ENCODE data around the gene HACL1. TPM values are rescaled to one million over a fixed set of nuclear protein-coding genes. Genes with fewer than 3 reads are reported as not detected.
A peak's percentile ranks its signal among the peaks of the same experiment; 100 is the strongest.

The HACL1 gene
- total RNA-seq, 2 experiments from 2014 or later, result 25.3 to 26.5 TPM

- intact Hi-C loops (cut with micrococcal nuclease), result loop anchor here (1.0 to 5.0 kb wide), 6 partner anchors 11 to 274 kb away; partner anchors contain the start of gene ANKRD28
- DNase-seq, result peak; percentile 74
- no peaks in the 10 kb centered on the region for H3K27me3 Mint-ChIP-seq (ENCODE audit: low read depth)
- no peaks in the 10 kb centered on the region for H3K9me3 Mint-ChIP-seq
- CTCF ChIA-PET, result interaction anchor here (0.6 to 1.8 kb wide), 3 partner anchors 9 to 213 kb away, joined by 3 to 4 read pairs (median 3); no protein-coding TSS in a partner anchor
- no peaks in the 10 kb centered on the region for H3K36me3 Mint-ChIP-seq (ENCODE audit: low read depth)
- H3K27ac Mint-ChIP-seq, result peak overlapping the region; percentile 69
- H3K4me3 Mint-ChIP-seq, result no peak overlapping the region
- peaks cover 52% of the 10 kb centered on the region for H3K4me1 Mint-ChIP-seq (ENCODE audit: low read depth)
Observed at GRCh38 chr3:15636028-15636709, 34.8 kb upstream of the HACL1 start.

DNA sequence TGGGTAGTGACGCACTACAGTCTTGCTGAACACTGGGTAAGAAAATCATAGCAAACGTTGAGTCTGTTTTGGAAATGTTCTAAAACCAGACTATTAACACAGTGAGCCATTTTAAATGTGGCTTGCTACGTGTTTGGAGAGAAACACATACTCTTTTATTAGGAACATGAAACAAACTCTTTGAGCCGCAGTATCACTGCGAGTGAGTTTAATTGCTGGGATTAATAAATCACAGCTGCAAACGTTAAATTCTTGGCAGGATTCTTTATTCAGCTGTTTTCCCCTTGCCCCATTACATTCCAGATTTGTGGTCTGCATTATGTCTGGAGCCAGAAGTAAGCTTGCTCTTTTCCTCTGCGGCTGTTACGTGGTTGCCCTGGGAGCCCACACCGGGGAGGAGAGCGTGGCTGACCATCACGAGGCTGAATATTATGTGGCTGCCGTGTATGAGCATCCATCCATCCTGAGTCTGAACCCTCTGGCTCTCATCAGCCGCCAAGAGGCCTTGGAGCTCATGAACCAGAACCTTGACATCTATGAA lies 33.8 kb upstream of the HACL1 start:
- Mint-ChIP-seq H3K27me3 (ENCODE audit: low read depth) (no peaks in the 10 kb centered on the region), H3K4me1 (ENCODE audit: low read depth) (peaks cover 61% of the 10 kb centered on the region), H3K27ac (no peak overlapping the region), H3K9me3 (no peaks in the 10 kb centered on the region), H3K36me3 (ENCODE audit: low read depth) (no peaks in the 10 kb centered on the region), H3K4me3 (no peak overlapping the region)
- intact Hi-C loops (cut with micrococcal nuclease), result loop anchor here (5.0 kb wide), 1 partner anchor 273 kb away; no protein-coding TSS in a partner anchor
- no peak for DNase-seq
- CTCF ChIA-PET, result interaction anchor here (1.6 to 2.1 kb wide), 3 partner anchors 8 to 55 kb away, joined by 3 to 5 read pairs (median 4); no protein-coding TSS in a partner anchor

DNA sequence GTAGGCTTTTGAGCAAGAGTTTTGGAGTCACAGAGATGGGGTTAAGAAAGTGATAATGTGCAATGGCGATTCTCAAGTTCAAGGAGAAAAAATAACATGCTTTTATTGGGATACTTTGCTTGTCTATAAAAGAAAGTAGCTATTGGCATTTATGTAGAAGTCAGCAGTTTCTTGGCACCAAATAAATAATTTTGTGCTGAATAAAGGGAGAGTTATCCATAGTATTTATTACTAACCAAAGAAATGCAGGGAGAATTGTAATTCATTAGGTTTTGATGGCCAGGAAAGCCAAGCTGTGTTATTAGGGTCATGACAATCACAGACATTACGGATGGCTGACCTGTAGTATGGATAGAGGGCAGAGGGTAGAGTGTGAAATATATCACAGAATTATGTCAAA lies 33.3 kb upstream of the HACL1 start:
- intact Hi-C loops (cut with micrococcal nuclease), result loop anchor here (5.0 kb wide), 3 partner anchors 272 to 543 kb away; no protein-coding TSS in a partner anchor
- Mint-ChIP-seq H3K36me3 (ENCODE audit: low read depth) (no peaks in the 10 kb centered on the region), H3K4me1 (ENCODE audit: low read depth) (peaks cover 65% of the 10 kb centered on the region), H3K27me3 (ENCODE audit: low read depth) (no peaks in the 10 kb centered on the region), H3K4me3 (no peak overlapping the region), H3K9me3 (no peaks in the 10 kb centered on the region), H3K27ac (no peak overlapping the region)
- DNase-seq, result no peak
- CTCF ChIA-PET, result interaction anchor here (0.6 to 2.1 kb wide), 6 partner anchors 8 to 178 kb away, joined by 3 to 6 read pairs (median 4); no protein-coding TSS in a partner anchor

GRCh38 chr3:15633766-15634598 lies 32.6 kb upstream of the HACL1 start:
- DNase-seq, result no peak
- CTCF ChIA-PET, result interaction anchor here (0.6 to 2.1 kb wide), 6 partner anchors 13 to 179 kb away, joined by 3 to 6 read pairs (median 4); no protein-coding TSS in a partner anchor
- Mint-ChIP-seq H3K9me3 (no peaks in the 10 kb centered on the region), H3K4me3 (no peak overlapping the region), H3K27me3 (ENCODE audit: low read depth) (no peaks in the 10 kb centered on the region), H3K4me1 (ENCODE audit: low read depth) (peaks cover 70% of the 10 kb centered on the region), H3K27ac (no peak overlapping the region), H3K36me3 (ENCODE audit: low read depth) (no peaks in the 10 kb centered on the region)
- intact Hi-C loops (cut with micrococcal nuclease), result loop anchor here (5.0 kb wide), 2 partner anchors 318 to 543 kb away; no protein-coding TSS in a partner anchor

DNA sequence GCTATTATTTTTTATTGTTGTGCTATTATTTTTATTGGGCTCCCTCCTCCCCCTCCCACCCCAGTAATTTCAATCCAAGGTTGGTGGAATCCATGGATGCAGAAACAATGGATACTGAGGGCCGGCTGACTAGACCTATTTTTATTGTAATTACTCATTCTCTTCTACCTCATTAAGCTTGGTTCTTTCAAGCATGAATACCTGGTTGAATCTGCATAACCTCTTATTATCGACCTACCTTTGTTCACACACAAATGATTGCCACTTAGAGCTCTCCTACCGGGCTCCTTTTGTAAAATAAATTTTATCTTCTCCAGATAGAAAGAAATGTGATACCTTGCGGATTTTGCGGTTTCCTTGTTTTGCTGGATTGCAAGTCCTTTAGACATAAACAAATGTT lies 31.8 kb upstream of the HACL1 start:
- peaks cover 62% of the 10 kb centered on the region for H3K4me1 Mint-ChIP-seq (ENCODE audit: low read depth)
- no peak for DNase-seq
- H3K9me3 Mint-ChIP-seq, result no peaks in the 10 kb centered on the region
- H3K27ac Mint-ChIP-seq, result no peak overlapping the region
- intact Hi-C loops (cut with micrococcal nuclease), result loop anchor here (5.0 kb wide), 2 partner anchors 319 to 544 kb away; no protein-coding TSS in a partner anchor
- no peaks in the 10 kb centered on the region for H3K27me3 Mint-ChIP-seq (ENCODE audit: low read depth)
- H3K4me3 Mint-ChIP-seq, result no peak overlapping the region
- CTCF ChIA-PET, result interaction anchor here (0.6 to 2.1 kb wide), 4 partner anchors 14 to 179 kb away, joined by 3 to 6 read pairs (median 5); no protein-coding TSS in a partner anchor
- H3K36me3 Mint-ChIP-seq (ENCODE audit: low read depth), result no peaks in the 10 kb centered on the region

DNA sequence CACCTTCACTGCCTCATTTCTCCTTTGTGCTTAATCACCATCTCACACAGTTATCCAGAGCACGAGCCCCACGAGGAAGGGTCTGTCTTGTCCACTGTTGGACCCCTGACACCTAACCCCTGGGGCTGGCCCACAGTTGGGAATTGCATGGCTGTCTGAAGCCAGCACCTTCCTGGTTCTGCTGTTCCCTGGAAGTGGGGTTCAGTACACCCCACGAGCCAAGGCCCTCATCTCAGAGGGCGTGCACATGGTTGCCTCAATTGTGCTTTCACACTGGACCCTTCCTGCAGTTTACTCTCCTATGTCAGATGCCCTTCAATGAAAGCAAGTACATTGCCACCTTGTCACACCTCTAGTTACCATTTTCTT lies 30.8 kb upstream of the HACL1 start:
- no peaks in the 10 kb centered on the region for H3K9me3 Mint-ChIP-seq
- intact Hi-C loops (cut with micrococcal nuclease), result loop anchor here (5.0 kb wide), 2 partner anchors 320 to 545 kb away; no protein-coding TSS in a partner anchor
- no peaks in the 10 kb centered on the region for H3K27me3 Mint-ChIP-seq (ENCODE audit: low read depth)
- no peak overlapping the region for H3K27ac Mint-ChIP-seq
- peaks cover 53% of the 10 kb centered on the region for H3K4me1 Mint-ChIP-seq (ENCODE audit: low read depth)
- no peak for DNase-seq
- H3K4me3 Mint-ChIP-seq, result no peak overlapping the region
- CTCF ChIA-PET, result no interaction called here
- H3K36me3 Mint-ChIP-seq (ENCODE audit: low read depth), result no peaks in the 10 kb centered on the region

DNA sequence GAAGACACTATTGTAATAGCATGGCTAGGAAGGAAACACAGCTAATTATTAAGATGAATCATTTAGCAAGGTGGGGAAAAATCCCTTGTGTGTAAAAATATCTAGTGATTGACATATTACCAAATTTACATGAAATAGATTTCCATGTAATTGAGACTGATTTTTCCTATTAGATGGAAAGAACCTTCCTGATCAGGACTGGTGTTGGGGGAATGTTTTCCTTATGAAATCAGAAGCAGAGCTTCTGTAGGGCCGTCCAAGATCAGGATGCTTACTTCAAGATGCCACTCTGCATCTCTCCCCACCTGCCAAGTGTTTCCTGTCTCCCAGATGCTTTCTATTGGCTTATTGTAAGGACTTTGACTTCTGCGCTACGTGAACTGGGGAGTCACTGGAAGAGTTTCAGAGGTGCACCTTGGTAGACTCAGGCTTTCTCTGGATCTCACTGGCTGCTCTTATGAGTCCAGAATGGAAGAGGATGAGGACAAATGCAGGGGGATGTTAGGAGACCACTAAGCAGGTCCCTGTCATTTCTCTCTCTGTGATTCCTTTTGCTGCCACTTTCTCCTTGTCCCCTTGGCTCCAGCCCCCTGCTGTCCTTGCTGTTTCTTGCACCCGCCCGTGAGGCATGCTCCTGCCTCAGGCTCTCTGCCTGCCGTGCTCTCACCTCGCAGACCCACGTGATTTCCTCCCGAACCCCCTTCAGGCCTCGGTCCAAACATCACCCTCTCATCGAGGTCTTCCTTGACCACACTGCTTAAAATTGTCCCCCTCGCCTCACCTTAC lies 30.2 kb upstream of the HACL1 start:
- intact Hi-C loops (cut with micrococcal nuclease), result loop anchor here (2.0 to 5.0 kb wide), 4 partner anchors 15 to 546 kb away; no protein-coding TSS in a partner anchor
- CTCF ChIA-PET, result interaction anchor here (1.3 to 3.1 kb wide), 5 partner anchors 14 to 416 kb away, joined by 4 to 23 read pairs (median 4); partner anchors contain the start of gene ANKRD28
- no peaks in the 10 kb centered on the region for H3K9me3 Mint-ChIP-seq
- peaks cover 47% of the 10 kb centered on the region for H3K4me1 Mint-ChIP-seq (ENCODE audit: low read depth)
- H3K27me3 Mint-ChIP-seq (ENCODE audit: low read depth), result no peaks in the 10 kb centered on the region
- no peaks in the 10 kb centered on the region for H3K36me3 Mint-ChIP-seq (ENCODE audit: low read depth)
- no peak overlapping the region for H3K27ac Mint-ChIP-seq
- DNase-seq, result no peak
- H3K4me3 Mint-ChIP-seq, result no peak overlapping the region

GRCh38 chr3:15630646-15631350 lies 29.4 kb upstream of the HACL1 start:
- Mint-ChIP-seq H3K9me3 (no peaks in the 10 kb centered on the region), H3K4me1 (ENCODE audit: low read depth) (peaks cover 44% of the 10 kb centered on the region), H3K27ac (peak overlapping the region; percentile 5), H3K36me3 (ENCODE audit: low read depth) (no peaks in the 10 kb centered on the region), H3K4me3 (no peak overlapping the region), H3K27me3 (ENCODE audit: low read depth) (no peaks in the 10 kb centered on the region)
- DNase-seq, result no peak
- intact Hi-C loops (cut with micrococcal nuclease), result loop anchor here (1.0 to 5.0 kb wide), 9 partner anchors 16 to 617 kb away; no protein-coding TSS in a partner anchor
- CTCF ChIA-PET, result interaction anchor here (0.7 to 3.1 kb wide), 10 partner anchors 13 to 417 kb away, joined by 3 to 23 read pairs (median 4); partner anchors contain the start of gene ANKRD28

GRCh38 chr3:15629860-15630597 lies 28.7 kb upstream of the HACL1 start:
- no peaks in the 10 kb centered on the region for H3K36me3 Mint-ChIP-seq (ENCODE audit: low read depth)
- H3K9me3 Mint-ChIP-seq, result no peaks in the 10 kb centered on the region
- peak; percentile 84 for DNase-seq
- intact Hi-C loops (cut with micrococcal nuclease), result loop anchor here (1.0 to 5.0 kb wide), 9 partner anchors 17 to 617 kb away; no protein-coding TSS in a partner anchor
- peak overlapping the region; percentile 37 for H3K4me3 Mint-ChIP-seq
- no peaks in the 10 kb centered on the region for H3K27me3 Mint-ChIP-seq (ENCODE audit: low read depth)
- peaks cover 46% of the 10 kb centered on the region for H3K4me1 Mint-ChIP-seq (ENCODE audit: low read depth)
- H3K27ac Mint-ChIP-seq, result peak overlapping the region; percentile 28
- CTCF ChIA-PET, result interaction anchor here (0.7 to 3.1 kb wide), 11 partner anchors 12 to 418 kb away, joined by 3 to 23 read pairs (median 4); partner anchors contain the start of gene ANKRD28

DNA sequence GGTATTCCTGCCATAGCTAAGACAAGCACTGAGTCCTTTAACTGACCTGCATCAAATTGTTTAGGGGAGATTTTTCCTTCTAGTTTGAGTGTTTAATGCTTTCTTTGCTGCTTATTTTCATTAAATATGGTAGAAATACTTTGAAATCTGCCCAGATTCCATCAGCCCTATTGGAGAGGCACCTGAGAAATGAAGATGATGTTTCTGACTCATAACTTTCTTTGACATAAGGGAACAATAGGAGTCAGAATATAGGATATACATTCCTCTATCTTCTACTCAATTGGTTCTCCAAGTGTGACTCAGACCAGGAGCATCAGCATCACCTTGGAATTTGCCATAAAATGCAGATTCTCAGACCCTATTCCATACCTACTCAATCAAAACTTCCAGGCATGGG lies 27.6 kb upstream of the HACL1 start:
- Mint-ChIP-seq H3K4me1 (ENCODE audit: low read depth) (peaks cover 55% of the 10 kb centered on the region), H3K4me3 (no peak overlapping the region), H3K27me3 (ENCODE audit: low read depth) (no peaks in the 10 kb centered on the region), H3K27ac (no peak overlapping the region), H3K36me3 (ENCODE audit: low read depth) (no peaks in the 10 kb centered on the region), H3K9me3 (no peaks in the 10 kb centered on the region)
- intact Hi-C loops (cut with micrococcal nuclease), result no loop called here
- CTCF ChIA-PET, result interaction anchor here (3.1 kb wide), 1 partner anchor 183 kb away, joined by 23 read pairs; no protein-coding TSS in a partner anchor
- no peak for DNase-seq

Data from activated naive CD4-positive, alpha-beta T cell treated with anti-CD3 and anti-CD28 coated beads for 36 hours (primary cell).